SK-N-SH (cell line): Measurements from ENCODE around the gene TMEM184B. TPM values are rescaled to one million over a fixed set of nuclear protein-coding genes. Genes with fewer than 3 reads are reported as not detected.

Experiments
- CTCF ChIA-PET: fragments of 300-600, 350-600 bp; formaldehyde crosslinking; extraction: SDS; loops from one replicate; lab custom pipeline; 2021; lab: Yijun Ruan, JAX
- POLR2A ChIA-PET: fragments of 350-600 bp; sonication (Branson Sonifier 250); formaldehyde crosslinking; extraction: SDS; loops from one replicate; lab custom pipeline; 2020; ENCODE audit warnings: antibody characterized with exemption, inconsistent platforms; lab: Yijun Ruan, JAX
- DNase-seq: peaks from one replicate; pipeline ENCODE4 v3.0.0; 2012
- H2AFZ ChIP-seq: fragments of 200-600 bp; sonication (generic); 2 replicates; pipeline ENCODE4 v1.8.1; 2016; ENCODE audit warnings: antibody characterized with exemption, mild to moderate bottlenecking, low read depth
- H3F3A ChIP-seq: fragments of 200-600 bp; sonication (generic); replicated peaks from 2 replicates; pipeline ENCODE3; 2016; ENCODE audit warnings: antibody characterized with exemption, mild to moderate bottlenecking; ENCODE audit not compliant: insufficient read depth
- H3K27ac ChIP-seq, 2 experiments: fragments of 200-500 bp in 1 of 2; fragments of 200-600 bp in 1 of 2; sonication (Bioruptor generic) in 1 of 2; sonication (generic), shearing (Covaris generic) in 1 of 2; 2 replicates each; pipeline versions ENCODE4 v1.5.1 to v1.6.1; 2014 to 2016; ENCODE audit warnings: low read depth in 2 of 2, inconsistent platforms in 1 of 2, low read length in 1 of 2, mild to moderate bottlenecking in 1 of 2, mixed read lengths in 1 of 2
- H3K27me3 ChIP-seq: fragments of 200-600 bp; sonication (generic), shearing (Covaris generic); 2 replicates; pipeline ENCODE4 v1.6.1; 2016; ENCODE audit warnings: mixed run types; ENCODE audit not compliant: insufficient read depth
- H3K36me3 ChIP-seq, 2 experiments: fragments of 200-500 bp in 1 of 2; fragments of 200-600 bp in 1 of 2; sonication (Bioruptor generic) in 1 of 2; sonication (generic) in 1 of 2; replicated peaks in 1 of 2; 2 replicates each; pipeline versions ENCODE3 to v1.5.1; 2014 to 2016; ENCODE audit warnings: low read length in 1 of 2, mild to moderate bottlenecking in 1 of 2; ENCODE audit not compliant: insufficient read depth in 2 of 2, control insufficient read depth in 1 of 2
- H3K4me1 ChIP-seq, 2 experiments: fragments of 200-500 bp in 1 of 2; fragments of 200-600 bp in 1 of 2; sonication (Bioruptor generic) in 1 of 2; sonication (generic), shearing (Covaris generic) in 1 of 2; 2 replicates each; pipeline versions ENCODE4 v1.5.1 to v1.6.1; 2014 to 2016; ENCODE audit warnings: low read depth in 1 of 2, low read length in 1 of 2, mixed run types in 1 of 2; ENCODE audit not compliant: insufficient read depth in 2 of 2, control insufficient read depth in 1 of 2
- H3K4me2 ChIP-seq: fragments of 200-600 bp; sonication (generic), shearing (Covaris generic); 2 replicates; pipeline ENCODE4 v1.6.1; 2017; ENCODE audit warnings: mixed run types
- H3K4me3 ChIP-seq, 2 experiments: fragments of 200-500 bp in 1 of 2; fragments of 200-600 bp in 1 of 2; sonication (Bioruptor generic) in 1 of 2; sonication (generic), shearing (Covaris generic) in 1 of 2; 2 replicates each; pipeline versions ENCODE4 v1.5.1 to v1.8.1; 2014 to 2016; ENCODE audit warnings: low read depth in 2 of 2, inconsistent platforms in 1 of 2, low read length in 1 of 2, mild to moderate bottlenecking in 1 of 2, mixed read lengths in 1 of 2, moderate library complexity in 1 of 2
- H3K79me2 ChIP-seq: fragments of 200-600 bp; sonication (generic); 2 replicates; pipeline ENCODE4 v1.8.1; 2017; ENCODE audit warnings: mild to moderate bottlenecking; ENCODE audit not compliant: insufficient read depth
- H3K9ac ChIP-seq: fragments of 200-600 bp; sonication (generic); 2 replicates; pipeline ENCODE4 v1.6.1; 2017; ENCODE audit warnings: mixed run types
- H3K9me2 ChIP-seq: fragments of 200-600 bp; sonication (generic); 2 replicates; pipeline ENCODE4 v1.6.1; 2017; ENCODE audit warnings: mixed run types
- H3K9me3 ChIP-seq: fragments of 200-600 bp; sonication (generic); 2 replicates; pipeline ENCODE4 v1.6.1; 2017; ENCODE audit warnings: mixed run types, mild to moderate bottlenecking, moderate library complexity
- H4K20me1 ChIP-seq: fragments of 200-600 bp; sonication (generic); 2 replicates; pipeline ENCODE4 v1.6.1; 2017; ENCODE audit warnings: mild to moderate bottlenecking, mixed run types; ENCODE audit not compliant: insufficient read depth
- CHD2 ChIP-seq: fragments of 150-350 bp; IDR thresholded peaks from 2 replicates; pipeline ENCODE4 v1.6.1; 2018; ENCODE audit warnings: low read length; ENCODE audit not compliant: partially characterized antibody
- ELF1 ChIP-seq: IDR thresholded peaks from 2 replicates; pipeline ENCODE4 v1.4.0; 2012
- EP300 ChIP-seq, 2 experiments: IDR thresholded peaks; 2 replicates each; pipeline versions ENCODE4 v1.4.0 to v1.6.1; 2012; ENCODE audit warnings: borderline replicate concordance in 1 of 2, low read depth in 1 of 2, low read length in 1 of 2
- FOSL2 ChIP-seq: IDR thresholded peaks from 2 replicates; pipeline ENCODE4 v1.4.0; 2012; ENCODE audit warnings: low read depth, mild to moderate bottlenecking, moderate library complexity, borderline replicate concordance
- FOXM1 ChIP-seq: IDR thresholded peaks from 2 replicates; pipeline ENCODE4 v1.4.0; 2012; ENCODE audit warnings: low read depth, mild to moderate bottlenecking
- JUND ChIP-seq: IDR thresholded peaks from 2 replicates; pipeline ENCODE4 v1.4.0; 2012
- MXI1 ChIP-seq: IDR thresholded peaks from 2 replicates; pipeline ENCODE4 v1.6.1; 2012; ENCODE audit warnings: mild to moderate bottlenecking, low read depth, low read length, improper control_type of control experiment
- POLR2AphosphoS5 ChIP-seq: IDR thresholded peaks from 2 replicates; pipeline ENCODE4 v1.6.1; 2012; ENCODE audit warnings: low read depth, low read length
- REST ChIP-seq: IDR thresholded peaks from 2 replicates; pipeline ENCODE4 v1.6.1; 2012; ENCODE audit warnings: mild to moderate bottlenecking, low read depth, low read length, moderate library complexity
- RFX5 ChIP-seq: IDR thresholded peaks from 2 replicates; pipeline ENCODE4 v1.6.1; 2012; ENCODE audit warnings: mild to moderate bottlenecking, improper control_type of control experiment, low read length
- RXRA ChIP-seq: IDR thresholded peaks from 2 replicates; pipeline ENCODE4 v1.4.0; 2012; ENCODE audit warnings: low read depth, mild to moderate bottlenecking, borderline replicate concordance
- SMC3 ChIP-seq: IDR thresholded peaks from 2 replicates; pipeline ENCODE4 v1.6.1; 2012; ENCODE audit warnings: low read depth, low read length, improper control_type of control experiment
- USF1 ChIP-seq: IDR thresholded peaks from 2 replicates; pipeline ENCODE4 v1.4.0; 2012; ENCODE audit warnings: low read depth, borderline replicate concordance
- ZBTB33 ChIP-seq: IDR thresholded peaks from 2 replicates; pipeline ENCODE4 v1.4.0; 2012; ENCODE audit warnings: low read depth, borderline replicate concordance
- WGBS: methylation state at CpG from one replicate; pipeline ENCODE4 v1.1.6; 2017; ENCODE audit warnings: low lambda C conversion rate; 5-methylcytosine and 5-hydroxymethylcytosine counted together
- polyA plus RNA-seq, 3 experiments: library from polyadenylated mRNA; depleted of rRNA; stranded (reverse); fragments of >200 nt; gene quantifications; 2 replicates each; pipeline ENCODE4 v1.2.3, GENCODE V29; 2012
- TF ChIP-seq, protein P1 (sequence below): fragments of 150-350 bp; IDR thresholded peaks from 2 replicates; pipeline ENCODE4 v1.6.1; 2017; ENCODE audit warnings: antibody characterized with exemption, low read length, low read depth, borderline replicate concordance
- TF ChIP-seq, protein P2 (sequence below): fragments of 200-600 bp; sonication (generic); IDR thresholded peaks from 2 replicates; pipeline ENCODE4 v1.6.1; 2017; ENCODE audit warnings: antibody characterized with exemption, mild to moderate bottlenecking, moderate library complexity

Gene TMEM184B
- polyA plus RNA-seq, 1 of the 3 experiments (the other 2 are of a cell fraction), result 25.3 TPM

- TF ChIP-seq REST (no peak), ZBTB33 (no peak), SMC3 (no peak), RXRA (no peak), JUND (no peak), MXI1 (no peak), POLR2AphosphoS5 (no peak), RFX5 (no peak), ELF1 (no peak), FOXM1 (no peak), USF1 (no peak), CHD2 (no peak), FOSL2 (no peak), EP300 (IDR thresholded peaks at IDR 0.05; ENCODE audit: borderline replicate concordance in 1 of 2, low read depth in 1 of 2, low read length in 1 of 2) (no peak)
- TF ChIP-seq, protein P1, sequence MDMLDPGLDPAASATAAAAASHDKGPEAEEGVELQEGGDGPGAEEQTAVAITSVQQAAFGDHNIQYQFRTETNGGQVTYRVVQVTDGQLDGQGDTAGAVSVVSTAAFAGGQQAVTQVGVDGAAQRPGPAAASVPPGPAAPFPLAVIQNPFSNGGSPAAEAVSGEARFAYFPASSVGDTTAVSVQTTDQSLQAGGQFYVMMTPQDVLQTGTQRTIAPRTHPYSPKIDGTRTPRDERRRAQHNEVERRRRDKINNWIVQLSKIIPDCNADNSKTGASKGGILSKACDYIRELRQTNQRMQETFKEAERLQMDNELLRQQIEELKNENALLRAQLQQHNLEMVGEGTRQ, result no peak
- TF ChIP-seq, protein P2, sequence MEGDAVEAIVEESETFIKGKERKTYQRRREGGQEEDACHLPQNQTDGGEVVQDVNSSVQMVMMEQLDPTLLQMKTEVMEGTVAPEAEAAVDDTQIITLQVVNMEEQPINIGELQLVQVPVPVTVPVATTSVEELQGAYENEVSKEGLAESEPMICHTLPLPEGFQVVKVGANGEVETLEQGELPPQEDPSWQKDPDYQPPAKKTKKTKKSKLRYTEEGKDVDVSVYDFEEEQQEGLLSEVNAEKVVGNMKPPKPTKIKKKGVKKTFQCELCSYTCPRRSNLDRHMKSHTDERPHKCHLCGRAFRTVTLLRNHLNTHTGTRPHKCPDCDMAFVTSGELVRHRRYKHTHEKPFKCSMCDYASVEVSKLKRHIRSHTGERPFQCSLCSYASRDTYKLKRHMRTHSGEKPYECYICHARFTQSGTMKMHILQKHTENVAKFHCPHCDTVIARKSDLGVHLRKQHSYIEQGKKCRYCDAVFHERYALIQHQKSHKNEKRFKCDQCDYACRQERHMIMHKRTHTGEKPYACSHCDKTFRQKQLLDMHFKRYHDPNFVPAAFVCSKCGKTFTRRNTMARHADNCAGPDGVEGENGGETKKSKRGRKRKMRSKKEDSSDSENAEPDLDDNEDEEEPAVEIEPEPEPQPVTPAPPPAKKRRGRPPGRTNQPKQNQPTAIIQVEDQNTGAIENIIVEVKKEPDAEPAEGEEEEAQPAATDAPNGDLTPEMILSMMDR, result no peak
- TF ChIP-seq, all 33 proteins: peak for 0
Measured at GRCh38 chr22:38230916-38231315, 41.9 kb downstream of the TMEM184B start.

More at GRCh38 chr22:38230916-38231315, 41.9 kb downstream of the TMEM184B start:
- Histone ChIP-seq H3K9ac (no peak overlapping the region), H4K20me1 (no peaks in the 10 kb centered on the region), H3K79me2 (0 out of 2 replicates have a peak, but pooled peaks cover 3% of the 10 kb centered on the region), H3K36me3 (peaks cover 0 to 8% of the 10 kb centered on the region in 2 experiments), H3K27me3 (no peaks in the 10 kb centered on the region), H3K27ac (no peak overlapping the region), H3F3A (no peaks in the 10 kb centered on the region), H3K4me2 (no peak overlapping the region), H3K4me3 (no peak overlapping the region), H3K9me3 (no peaks in the 10 kb centered on the region), H3K4me1 (no peaks in the 10 kb centered on the region), H2AFZ (no peak overlapping the region), H3K9me2 (no peaks in the 10 kb centered on the region)
- 90% methylated on average over 2 of the region's 9 CpGs for WGBS
- DNase-seq, result no peak
- CTCF ChIA-PET, result interaction anchor here (1.0 kb wide), 1 partner anchor 11 kb away, joined by 3 read pairs; no protein-coding TSS in a partner anchor
- POLR2A ChIA-PET, result no interaction called here
